Left hindlimb (tissue), 1 donor: ENCODE measurements around the gene FXYD6.

Experiments used
- DNase-seq: peaks from one replicate; pipeline ENCODE4 v3.0.0-alpha.2; 2018

Gene FXYD6

DNA sequence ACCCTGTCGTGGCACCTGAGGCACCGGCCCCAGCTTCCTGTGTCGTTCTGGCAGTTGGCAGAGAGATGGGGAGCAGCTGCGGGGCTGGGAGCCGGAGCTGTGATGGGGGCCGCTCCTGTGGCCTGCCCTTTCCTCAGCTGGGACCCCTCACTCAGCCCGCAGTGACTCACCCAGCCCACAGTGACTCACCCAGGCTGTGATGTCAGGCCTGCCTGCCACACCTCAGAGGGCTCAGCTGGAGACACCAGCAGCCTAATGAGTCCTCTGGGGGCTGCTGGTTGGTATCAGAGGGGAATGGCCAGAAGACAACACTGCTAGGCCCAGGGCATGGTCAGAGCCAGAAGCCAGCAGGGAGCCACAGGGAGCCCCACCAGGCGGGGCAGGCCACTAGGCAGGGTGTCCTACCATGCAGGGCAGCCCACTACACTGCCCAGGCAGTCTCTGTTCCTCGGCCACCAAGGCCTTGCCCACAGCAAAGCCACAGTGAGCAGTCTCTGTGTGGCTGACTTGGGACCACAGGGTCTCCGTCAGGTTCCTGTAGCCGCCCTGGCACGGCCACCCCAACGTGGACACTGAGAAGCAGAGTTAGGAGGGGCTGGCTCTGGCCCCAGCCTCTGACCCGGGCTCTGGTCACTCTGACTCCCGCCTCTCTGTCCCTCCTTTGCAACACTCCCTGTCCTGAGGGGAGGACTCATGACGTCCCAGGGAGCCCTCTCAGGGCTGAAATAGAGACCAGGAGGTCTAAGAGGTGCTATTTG, 47.7 kb downstream of the FXYD6 start:
- DNase-seq: no peak

- DNase-seq: no peak
Observed at GRCh38 chr11:117827521-117828511, 48.6 kb downstream of the FXYD6 start.

DNA sequence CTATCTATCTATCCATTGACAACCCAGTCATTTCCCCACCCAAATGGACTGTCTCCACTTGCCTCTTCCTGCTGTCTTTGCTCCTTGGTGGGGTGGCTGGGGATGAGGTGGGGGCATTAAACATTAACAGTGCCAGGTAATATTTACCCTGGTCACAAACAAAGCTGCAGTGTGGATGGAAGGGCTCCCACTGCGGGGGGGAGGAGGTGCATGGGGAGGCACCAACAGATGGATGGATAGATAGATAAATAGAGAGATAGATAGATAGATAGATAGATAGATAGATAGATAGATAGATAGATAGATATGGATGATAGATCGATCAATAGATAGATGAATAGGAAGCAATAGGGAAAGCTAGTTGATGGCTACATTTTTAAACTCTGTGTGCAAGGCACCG, 49.6 kb downstream of the FXYD6 start:
- DNase-seq: no peak

- DNase-seq: no peak
Observed at GRCh38 chr11:117826190-117826570, 50.3 kb downstream of the FXYD6 start.

DNA sequence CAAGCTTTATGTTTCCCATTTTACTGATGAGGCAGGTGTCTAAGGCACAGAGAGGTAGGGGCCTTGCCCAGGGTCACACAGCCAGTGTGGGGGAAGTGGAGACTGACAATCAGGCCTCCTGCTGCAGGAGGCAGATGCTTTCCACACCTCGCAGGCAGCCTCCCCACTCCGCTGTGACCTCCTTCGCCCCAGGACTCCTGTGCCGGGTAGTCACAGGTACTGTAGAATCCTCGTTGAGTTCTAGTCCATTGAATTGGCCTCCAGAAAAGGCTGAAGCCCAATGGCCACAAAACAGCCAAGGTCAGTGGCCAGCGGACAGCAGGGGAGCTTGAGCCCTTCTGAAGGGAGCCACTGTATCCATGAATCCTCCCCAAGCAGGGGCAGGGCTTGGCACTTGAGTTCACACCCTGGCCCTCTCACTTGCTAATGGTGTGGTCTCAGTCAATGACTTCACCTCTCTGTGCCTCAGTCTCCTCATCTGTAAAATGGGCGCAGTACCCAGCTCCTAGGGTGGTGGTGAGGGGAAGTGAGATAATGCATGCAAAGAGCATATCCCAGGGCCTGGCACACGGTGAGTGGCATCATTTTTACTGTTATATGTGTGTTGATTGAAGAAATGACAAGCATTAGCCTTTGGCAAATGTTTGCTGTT, 50.8 kb downstream of the FXYD6 start:
- DNase-seq: no peak

GRCh38 chr11:117824571-117825537, 51.6 kb downstream of the FXYD6 start, which contains the start of gene FXYD2:
Gene FXYD2, minus strand, starts transcription at chr11:117824744. Its CDS starts 66 bp downstream, at chr11:117824678.
- DNase-seq: no peak

GRCh38 chr11:117823946-117824420, 52.5 kb downstream of the FXYD6 start:
- peak; percentile 71 for DNase-seq

- DNase-seq: no peak
Observed at GRCh38 chr11:117823294-117823945, 53.0 kb downstream of the FXYD6 start.

GRCh38 chr11:117822074-117823033, 54.1 kb downstream of the FXYD6 start:
- DNase-seq: no peak

- no peak for DNase-seq
Observed at GRCh38 chr11:117821431-117821830, 55.0 kb downstream of the FXYD6 start.

DNA sequence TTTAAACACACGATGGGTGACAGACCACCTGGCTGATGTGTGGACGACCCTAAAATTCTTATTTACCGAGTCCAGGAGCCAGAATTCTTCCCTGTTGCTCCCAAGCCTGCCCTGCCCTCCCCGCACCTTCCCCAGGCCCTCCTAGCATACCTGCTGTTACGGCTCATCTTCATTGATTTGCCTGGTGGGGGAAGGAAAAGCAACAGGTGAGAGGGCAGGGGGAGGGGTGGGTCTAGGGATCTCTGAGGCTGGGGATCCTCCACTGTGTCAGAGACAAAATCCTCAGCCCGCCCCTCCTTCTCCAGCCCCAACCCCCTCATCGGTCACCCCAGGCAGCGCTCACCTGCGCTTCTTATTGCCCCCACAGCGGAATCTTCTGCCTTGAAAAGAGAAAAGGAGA, 55.9 kb downstream of the FXYD6 start:
- no peak for DNase-seq

DNA sequence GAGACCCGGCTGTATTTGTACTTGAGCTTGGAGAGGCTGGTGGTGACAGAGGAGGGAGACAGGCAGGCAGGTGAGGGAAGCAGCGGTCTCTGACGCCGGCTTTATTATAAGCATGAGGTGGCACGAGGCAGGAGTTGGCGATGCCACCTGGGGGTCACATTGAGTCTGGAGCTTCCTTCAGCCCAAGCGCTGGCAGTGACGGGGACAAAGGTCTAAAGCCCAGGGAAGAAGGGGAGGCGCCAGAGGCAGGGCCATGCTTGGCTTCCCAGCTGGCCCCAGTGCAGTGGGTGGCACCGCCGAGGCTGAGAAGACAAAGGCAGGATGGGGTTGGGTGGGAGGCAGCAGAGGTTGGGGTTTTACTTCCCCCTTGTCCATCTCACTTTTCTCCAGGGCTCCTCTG, 56.4 kb downstream of the FXYD6 start:
- DNase-seq: no peak

GRCh38 chr11:117819096-117820040, 57.1 kb downstream of the FXYD6 start:
- peak; percentile 85 for DNase-seq

DNA sequence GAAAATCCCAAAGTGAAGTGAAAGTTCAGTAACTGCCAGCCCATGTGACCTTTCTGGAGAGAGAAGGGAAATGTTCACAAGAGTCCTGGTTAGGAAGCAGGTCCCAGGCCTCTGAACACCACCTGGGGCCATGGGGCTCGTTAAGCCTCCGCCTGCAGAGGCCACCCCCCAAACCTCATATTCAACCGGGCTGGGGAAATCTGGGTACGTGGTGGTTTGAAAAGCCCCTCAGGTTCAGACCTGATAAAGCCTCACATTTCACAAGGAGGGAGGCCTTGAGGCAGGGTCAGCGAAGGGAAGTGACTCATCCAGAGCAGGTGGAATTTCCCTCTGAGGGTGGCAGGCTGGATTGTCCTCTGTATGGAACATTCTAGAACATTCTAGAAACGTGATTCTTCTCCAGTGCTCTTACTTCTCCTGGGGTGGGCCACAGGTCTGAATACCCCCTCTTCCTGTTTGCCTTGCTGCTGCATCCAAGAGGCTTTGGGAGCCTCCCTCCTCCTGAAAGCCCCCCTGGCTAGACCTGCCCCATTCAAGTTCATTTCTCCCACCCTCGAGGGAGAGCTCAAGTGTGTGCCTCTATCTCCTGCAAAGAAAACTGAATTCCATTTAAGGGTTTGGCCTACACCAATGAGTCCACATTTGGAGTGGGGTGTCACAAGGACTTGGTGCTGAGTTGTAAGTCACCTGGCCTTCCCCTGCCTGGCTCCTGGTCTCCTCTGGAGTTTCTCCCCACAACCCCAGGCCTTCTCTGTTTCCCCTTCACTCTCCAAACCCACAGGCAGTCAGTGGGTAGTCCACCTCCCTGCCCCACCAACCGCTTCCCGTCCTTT, 58.2 kb downstream of the FXYD6 start:
- no peak for DNase-seq

- peak; percentile 83 for DNase-seq
Observed at GRCh38 chr11:117817368-117818040, 59.0 kb downstream of the FXYD6 start.

- DNase-seq: no peak
Observed at GRCh38 chr11:117816846-117817367, 59.6 kb downstream of the FXYD6 start.

DNA sequence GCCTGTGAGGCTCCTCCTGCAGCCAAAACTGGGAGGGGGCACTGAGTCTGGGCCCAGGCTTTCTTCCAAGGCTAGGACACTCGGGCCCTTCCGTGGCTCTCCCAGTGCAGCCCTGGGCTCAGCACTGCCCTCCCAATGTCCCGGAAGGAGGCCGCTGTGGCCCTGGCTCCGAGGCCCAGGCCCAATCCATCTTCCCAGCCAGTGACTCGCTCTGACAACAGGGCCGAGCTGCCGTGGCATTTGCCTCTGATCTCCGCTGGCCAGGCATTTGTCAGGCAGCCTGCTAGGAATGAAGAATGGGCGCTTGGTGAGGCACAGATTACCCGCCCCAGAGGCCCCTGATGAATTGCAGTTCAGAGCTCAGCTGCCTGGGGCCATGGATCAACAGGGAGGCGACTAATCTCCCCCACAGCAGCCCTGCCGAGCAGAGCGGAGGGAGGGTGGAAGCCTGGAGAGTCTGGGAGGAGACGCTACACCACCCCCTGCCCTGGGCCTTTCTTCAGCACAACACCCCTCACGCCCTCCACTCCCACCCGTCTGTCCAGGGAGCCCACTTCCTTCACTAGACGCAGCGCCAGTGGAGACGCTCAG, 60.2 kb downstream of the FXYD6 start:
- DNase-seq: no peak
